Right lobe of liver (tissue), 4 donors: ENCODE measurements around the gene HARS2.

Experiments
- POLR2A ChIP-seq: fragments of 450-650 bp; IDR thresholded peaks from one replicate; pipeline ENCODE4 v1.6.1; 2017; ENCODE audit warnings: antibody characterized with exemption, mild to moderate bottlenecking
- TF ChIP-seq, protein P1 (sequence below), 4 donors: fragments of 200-600 bp in 3 of 4; fragments of 450-650 bp in 1 of 4; IDR thresholded peaks; one replicate each; pipeline versions ENCODE4 v1.5.1 to v1.8.0; 2016 to 2022; ENCODE audit warnings: antibody characterized with exemption in 4 of 4, mild to moderate bottlenecking in 2 of 4
- donor health status: DM: no; HTN: no; CAD: no.
- donor health status: DM: no; HTN: no; CAD: no.
- donor health status: DM: no; HTN: yes; CAD: no.

DNA sequence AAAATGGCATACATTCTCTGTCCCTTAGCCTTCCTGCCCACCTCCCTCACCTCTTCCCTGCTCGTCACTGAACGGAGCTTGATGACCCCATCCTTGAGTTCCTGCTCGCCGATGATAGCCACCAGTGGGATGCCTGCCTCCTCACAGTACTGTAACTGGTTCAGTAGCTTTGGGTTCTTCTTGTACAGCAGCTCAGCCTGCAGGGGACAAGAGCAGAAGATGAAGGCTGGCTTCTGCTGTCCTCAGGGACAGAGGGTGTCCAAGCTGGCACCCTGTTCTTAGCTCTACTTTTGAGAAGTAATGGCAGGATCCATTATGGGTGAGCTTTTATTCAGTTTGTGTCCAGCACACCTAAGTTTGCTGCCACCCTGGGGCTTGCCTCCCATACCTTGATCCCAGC is 16.6 kb upstream of the HARS2 start:
- TF ChIP-seq, protein P1, sequence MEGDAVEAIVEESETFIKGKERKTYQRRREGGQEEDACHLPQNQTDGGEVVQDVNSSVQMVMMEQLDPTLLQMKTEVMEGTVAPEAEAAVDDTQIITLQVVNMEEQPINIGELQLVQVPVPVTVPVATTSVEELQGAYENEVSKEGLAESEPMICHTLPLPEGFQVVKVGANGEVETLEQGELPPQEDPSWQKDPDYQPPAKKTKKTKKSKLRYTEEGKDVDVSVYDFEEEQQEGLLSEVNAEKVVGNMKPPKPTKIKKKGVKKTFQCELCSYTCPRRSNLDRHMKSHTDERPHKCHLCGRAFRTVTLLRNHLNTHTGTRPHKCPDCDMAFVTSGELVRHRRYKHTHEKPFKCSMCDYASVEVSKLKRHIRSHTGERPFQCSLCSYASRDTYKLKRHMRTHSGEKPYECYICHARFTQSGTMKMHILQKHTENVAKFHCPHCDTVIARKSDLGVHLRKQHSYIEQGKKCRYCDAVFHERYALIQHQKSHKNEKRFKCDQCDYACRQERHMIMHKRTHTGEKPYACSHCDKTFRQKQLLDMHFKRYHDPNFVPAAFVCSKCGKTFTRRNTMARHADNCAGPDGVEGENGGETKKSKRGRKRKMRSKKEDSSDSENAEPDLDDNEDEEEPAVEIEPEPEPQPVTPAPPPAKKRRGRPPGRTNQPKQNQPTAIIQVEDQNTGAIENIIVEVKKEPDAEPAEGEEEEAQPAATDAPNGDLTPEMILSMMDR (IDR thresholded peaks at IDR 0.05) = no peak
- no peak for TF ChIP-seq POLR2A
